Smooth muscle cell (in vitro differentiated cells): ENCODE measurements around the gene RCVRN. TPM values are rescaled to one million over a fixed set of nuclear protein-coding genes. Genes with fewer than 3 reads are reported as not detected.

ENCODE experiments used
- DNase-seq: peaks from one replicate; lab custom pipeline; 2025; ENCODE audit not compliant: unreplicated experiment; lab: John Stamatoyannopoulos, UW
- H2AFZ ChIP-seq: fragments of 200-600 bp; sonication (generic); 2 replicates; pipeline ENCODE4 v1.6.0; 2016; ENCODE audit warnings: antibody characterized with exemption, low read depth, mild to moderate bottlenecking
- H3F3A ChIP-seq: fragments of 200-600 bp; sonication (generic); 2 replicates; pipeline ENCODE4 v1.6.0; 2017; ENCODE audit warnings: antibody characterized with exemption, low read depth
- H3K27ac ChIP-seq: fragments of 200-600 bp; sonication (generic); 2 replicates; pipeline ENCODE4 v1.5.1; 2016; ENCODE audit warnings: low read depth, mild to moderate bottlenecking
- H3K27me3 ChIP-seq: fragments of 200-600 bp; sonication (generic); 2 replicates; pipeline ENCODE4 v1.6.1; 2016; ENCODE audit warnings: low read depth, mild to moderate bottlenecking
- H3K36me3 ChIP-seq: fragments of 200-600 bp; sonication (generic); 2 replicates; pipeline ENCODE4 v1.5.1; 2016; ENCODE audit warnings: low read depth
- H3K4me1 ChIP-seq: fragments of 200-600 bp; sonication (generic); 2 replicates; pipeline ENCODE4 v1.5.1; 2016; ENCODE audit warnings: low read depth
- H3K4me2 ChIP-seq: fragments of 200-600 bp; sonication (generic); 2 replicates; pipeline ENCODE4 v1.6.0; 2016; ENCODE audit warnings: mild to moderate bottlenecking
- H3K4me3 ChIP-seq: fragments of 200-600 bp; sonication (generic); 2 replicates; pipeline ENCODE4 v1.5.1; 2016; ENCODE audit warnings: mild to moderate bottlenecking
- H3K79me2 ChIP-seq: fragments of 200-600 bp; sonication (generic); 2 replicates; pipeline ENCODE4 v1.6.0; 2016; ENCODE audit warnings: low read depth, mild to moderate bottlenecking
- H3K9ac ChIP-seq: fragments of 200-600 bp; sonication (generic); 2 replicates; pipeline ENCODE4 v1.6.0; 2016; ENCODE audit warnings: low read depth
- H3K9me3 ChIP-seq: fragments of 200-600 bp; sonication (generic); replicated peaks from 2 replicates; pipeline ENCODE4 v1.5.1; 2016; ENCODE audit warnings: low read depth
- H4K20me1 ChIP-seq: fragments of 200-600 bp; sonication (generic); 2 replicates; pipeline ENCODE4 v1.6.0; 2016; ENCODE audit warnings: low read depth
- WGBS: methylation state at CpG from one replicate; pipeline ENCODE4 v1.1.7; 2016; ENCODE audit warnings: low lambda C conversion rate; 5-methylcytosine and 5-hydroxymethylcytosine counted together
- polyA plus RNA-seq: library from polyadenylated mRNA; unstranded; fragments of >200 nt; fragmentation: Nextera tagmentation; extraction: Ambion mirVana; gene quantifications from 2 replicates; pipeline ENCODE4 v1.2.1, GENCODE V29; 2016
- total RNA-seq: library from RNA; depleted of rRNA; stranded (reverse); fragments of >200 nt; gene quantifications from 2 replicates; pipeline ENCODE4 v1.2.3, GENCODE V29; 2014
- TF ChIP-seq, protein P1 (sequence below): fragments of 200-600 bp; sonication (generic); IDR thresholded peaks from 2 replicates; pipeline ENCODE4 v1.5.1; 2017; ENCODE audit warnings: borderline replicate concordance, mild to moderate bottlenecking, antibody characterized with exemption; ENCODE audit not compliant: insufficient read depth, poor library complexity, severe bottlenecking

Gene RCVRN
- total and polyA plus RNA-seq, 2 experiments from 2014 or later = 3.2 to 4.0 TPM

DNA sequence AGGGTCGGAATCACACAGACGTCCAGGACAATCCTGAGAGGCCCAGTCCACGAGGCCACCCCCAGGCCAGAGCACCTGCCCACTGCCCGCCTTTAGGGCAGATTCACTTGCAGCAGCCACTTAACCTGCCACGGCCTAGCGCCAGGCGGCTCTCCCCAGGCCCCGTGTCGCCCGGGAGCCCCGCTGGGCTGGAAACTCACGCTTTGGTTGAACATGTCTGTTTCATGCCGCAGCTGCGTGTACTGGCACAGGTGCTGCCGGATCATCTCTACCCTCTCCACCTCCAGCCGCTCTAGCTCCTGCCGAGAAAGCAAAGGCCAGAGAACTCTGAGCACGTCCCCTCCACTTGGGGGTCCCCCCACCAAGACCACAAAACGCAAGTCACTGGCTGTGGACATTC, 12.7 kb upstream of the RCVRN start:
- no peak overlapping the region for H3K4me2 ChIP-seq
- WGBS = 92% methylated on average over 19 of the region's 19 CpGs

DNA sequence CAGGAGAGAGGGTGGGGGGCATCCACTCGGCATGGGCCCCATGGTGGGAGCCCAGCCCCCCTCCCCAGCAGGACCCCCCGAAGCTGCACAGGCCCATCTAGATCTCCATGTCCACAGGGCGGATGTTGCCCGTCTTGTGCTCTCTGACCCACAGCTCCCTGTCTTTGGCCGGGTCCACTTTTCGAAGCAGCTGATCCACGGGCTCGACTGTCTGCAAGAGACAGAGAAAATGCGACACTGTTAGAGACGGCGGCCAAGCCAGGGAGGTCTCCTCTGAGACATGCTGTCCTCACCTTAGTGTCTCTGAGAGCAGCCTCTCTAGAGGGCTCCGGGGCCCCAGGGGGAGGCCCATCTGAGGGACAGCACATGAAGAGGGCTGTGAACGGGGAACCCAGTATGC, 12.1 kb upstream of the RCVRN start:
- H3K27me3 ChIP-seq = no peaks in the 10 kb centered on the region
- H3K4me2 ChIP-seq = no peak overlapping the region
- H3K79me2 ChIP-seq = no peaks in the 10 kb centered on the region
- DNase-seq = no peak
- 85% methylated on average over 9 of the region's 13 CpGs for WGBS
- H3K9ac ChIP-seq = no peak overlapping the region
- no peaks in the 10 kb centered on the region for H3F3A ChIP-seq
- no peak overlapping the region for H2AFZ ChIP-seq
- TF ChIP-seq, protein P1, sequence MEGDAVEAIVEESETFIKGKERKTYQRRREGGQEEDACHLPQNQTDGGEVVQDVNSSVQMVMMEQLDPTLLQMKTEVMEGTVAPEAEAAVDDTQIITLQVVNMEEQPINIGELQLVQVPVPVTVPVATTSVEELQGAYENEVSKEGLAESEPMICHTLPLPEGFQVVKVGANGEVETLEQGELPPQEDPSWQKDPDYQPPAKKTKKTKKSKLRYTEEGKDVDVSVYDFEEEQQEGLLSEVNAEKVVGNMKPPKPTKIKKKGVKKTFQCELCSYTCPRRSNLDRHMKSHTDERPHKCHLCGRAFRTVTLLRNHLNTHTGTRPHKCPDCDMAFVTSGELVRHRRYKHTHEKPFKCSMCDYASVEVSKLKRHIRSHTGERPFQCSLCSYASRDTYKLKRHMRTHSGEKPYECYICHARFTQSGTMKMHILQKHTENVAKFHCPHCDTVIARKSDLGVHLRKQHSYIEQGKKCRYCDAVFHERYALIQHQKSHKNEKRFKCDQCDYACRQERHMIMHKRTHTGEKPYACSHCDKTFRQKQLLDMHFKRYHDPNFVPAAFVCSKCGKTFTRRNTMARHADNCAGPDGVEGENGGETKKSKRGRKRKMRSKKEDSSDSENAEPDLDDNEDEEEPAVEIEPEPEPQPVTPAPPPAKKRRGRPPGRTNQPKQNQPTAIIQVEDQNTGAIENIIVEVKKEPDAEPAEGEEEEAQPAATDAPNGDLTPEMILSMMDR = no peak
- no peaks in the 10 kb centered on the region for H3K36me3 ChIP-seq
- no peaks in the 10 kb centered on the region for H3K4me1 ChIP-seq
- no peak overlapping the region for H3K27ac ChIP-seq
- H3K9me3 ChIP-seq = no peaks in the 10 kb centered on the region
- H4K20me1 ChIP-seq = peaks cover 14% of the 10 kb centered on the region
- no peak overlapping the region for H3K4me3 ChIP-seq

More for the DNA sequence above, 12.7 kb upstream of the RCVRN start:
- no peaks in the 10 kb centered on the region for H3K36me3 ChIP-seq
- no peak overlapping the region for H2AFZ ChIP-seq
- H3K4me3 ChIP-seq = no peak overlapping the region
- H3F3A ChIP-seq = no peaks in the 10 kb centered on the region
- DNase-seq = no peak
- no peaks in the 10 kb centered on the region for H3K4me1 ChIP-seq
- no peak overlapping the region for H3K27ac ChIP-seq
- no peaks in the 10 kb centered on the region for H3K27me3 ChIP-seq
- no peak overlapping the region for H3K9ac ChIP-seq
- no peaks in the 10 kb centered on the region for H3K9me3 ChIP-seq
- H4K20me1 ChIP-seq = peaks cover 14% of the 10 kb centered on the region
- H3K79me2 ChIP-seq = no peaks in the 10 kb centered on the region
- TF ChIP-seq, protein P1 = no peak

DNA sequence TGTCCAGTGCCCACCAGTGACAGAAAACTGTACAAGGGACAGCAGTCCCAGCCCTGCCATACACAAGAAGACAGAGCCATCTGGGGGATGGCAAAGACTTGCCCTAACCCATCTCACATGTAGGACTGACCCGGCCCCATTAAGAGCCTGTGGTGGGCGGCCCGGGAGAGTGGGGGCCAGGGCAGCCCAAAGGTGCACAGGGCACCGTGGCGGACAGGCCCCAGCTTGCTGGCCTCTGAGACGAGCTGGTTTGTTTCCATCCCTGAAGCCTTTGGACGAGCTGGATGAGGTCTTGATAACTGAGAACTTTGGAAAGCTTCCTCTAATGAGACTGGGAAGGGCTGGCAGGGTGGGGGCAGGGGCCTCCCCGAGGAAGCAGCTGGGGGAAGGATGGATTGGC, 11.0 kb upstream of the RCVRN start:
- H3K27ac ChIP-seq = no peak overlapping the region
- 96% methylated on average over 8 of the region's 8 CpGs for WGBS
- H2AFZ ChIP-seq = no peak overlapping the region
- no peaks in the 10 kb centered on the region for H3K4me1 ChIP-seq
- TF ChIP-seq, protein P1 = no peak
- H3K9ac ChIP-seq = no peak overlapping the region
- no peaks in the 10 kb centered on the region for H3K79me2 ChIP-seq
- no peaks in the 10 kb centered on the region for H3K27me3 ChIP-seq
- no peaks in the 10 kb centered on the region for H3K36me3 ChIP-seq
- no peaks in the 10 kb centered on the region for H3F3A ChIP-seq
- no peak overlapping the region for H3K4me2 ChIP-seq
- no peak overlapping the region for H3K4me3 ChIP-seq
- no peaks in the 10 kb centered on the region for H3K9me3 ChIP-seq
- no peak for DNase-seq
- H4K20me1 ChIP-seq = peaks cover 14% of the 10 kb centered on the region

DNA sequence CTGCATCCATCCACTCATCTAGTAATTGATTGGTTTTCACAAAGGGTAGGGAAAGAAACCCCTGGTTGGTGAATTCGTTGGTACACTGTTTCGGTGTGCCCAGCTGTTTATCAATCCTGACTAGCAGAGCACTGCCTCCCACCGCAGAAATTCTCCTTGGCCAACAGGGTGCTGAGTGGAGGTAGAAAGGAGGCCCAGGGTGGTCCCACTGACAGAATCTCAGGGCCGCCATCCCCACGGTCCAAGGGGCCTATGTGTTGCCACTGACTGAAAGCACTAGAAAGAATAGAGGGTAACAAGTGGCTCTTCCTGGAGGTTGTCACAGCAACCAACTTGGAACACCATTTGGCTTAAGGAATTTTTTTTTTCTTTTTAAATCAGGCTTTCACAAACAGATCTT, 8.4 kb upstream of the RCVRN start:
- no peak overlapping the region for H3K4me2 ChIP-seq
- WGBS = 98% methylated on average over 5 of the region's 5 CpGs
- H3K27me3 ChIP-seq = no peaks in the 10 kb centered on the region
- DNase-seq = no peak
- H3K4me3 ChIP-seq = no peak overlapping the region
- TF ChIP-seq, protein P1 = no peak
- no peak overlapping the region for H3K9ac ChIP-seq
- no peaks in the 10 kb centered on the region for H3K4me1 ChIP-seq
- H3K9me3 ChIP-seq = no peaks in the 10 kb centered on the region
- no peaks in the 10 kb centered on the region for H3K36me3 ChIP-seq
- H2AFZ ChIP-seq = no peak overlapping the region
- H3K79me2 ChIP-seq = no peaks in the 10 kb centered on the region
- peaks cover 2% of the 10 kb centered on the region for H4K20me1 ChIP-seq
- no peak overlapping the region for H3K27ac ChIP-seq
- H3F3A ChIP-seq = no peaks in the 10 kb centered on the region
